ENCODE results near the gene WDR86.

DNA sequence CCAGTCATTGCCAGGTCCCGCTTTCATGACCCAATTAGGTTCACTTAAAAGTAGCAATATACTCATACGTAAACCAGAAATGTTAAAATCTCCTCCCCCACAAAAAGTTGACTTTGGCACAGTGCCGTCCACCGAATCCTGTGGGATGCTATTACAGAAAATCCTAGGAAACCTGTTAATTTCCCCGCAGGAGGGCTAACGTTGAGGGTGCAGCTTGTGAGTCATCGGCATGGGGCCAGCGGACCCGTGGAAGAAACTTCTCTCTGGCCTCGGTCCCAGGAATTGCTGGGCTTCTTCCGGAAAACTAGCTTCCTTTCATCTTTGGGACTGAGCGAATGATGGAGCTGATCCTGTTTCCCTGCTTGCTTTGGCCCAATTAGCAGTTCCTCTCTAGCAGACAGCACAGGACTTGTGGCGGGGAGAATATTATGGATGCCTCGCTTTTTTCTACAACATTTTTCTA, 16.6 kb upstream of the WDR86 start:
- TF ChIP-seq CTCF (IDR thresholded peaks at IDR 0.05) (no peak), EP300 (IDR thresholded peaks at IDR 0.05) (no peak), POLR2AphosphoS5 (IDR thresholded peaks at IDR 0.05) (no peak), POLR2A (IDR thresholded peaks at IDR 0.05) (no peak)

Measured in upper lobe of left lung (tissue), 4 donors.